ENCODE measurements around the gene WWP2. TPM values are rescaled to one million over a fixed set of nuclear protein-coding genes. Genes with fewer than 3 reads are reported as not detected.

WWP2 gene
- total RNA-seq, 1 donor from 2014 or later: 39.9 TPM

DNA sequence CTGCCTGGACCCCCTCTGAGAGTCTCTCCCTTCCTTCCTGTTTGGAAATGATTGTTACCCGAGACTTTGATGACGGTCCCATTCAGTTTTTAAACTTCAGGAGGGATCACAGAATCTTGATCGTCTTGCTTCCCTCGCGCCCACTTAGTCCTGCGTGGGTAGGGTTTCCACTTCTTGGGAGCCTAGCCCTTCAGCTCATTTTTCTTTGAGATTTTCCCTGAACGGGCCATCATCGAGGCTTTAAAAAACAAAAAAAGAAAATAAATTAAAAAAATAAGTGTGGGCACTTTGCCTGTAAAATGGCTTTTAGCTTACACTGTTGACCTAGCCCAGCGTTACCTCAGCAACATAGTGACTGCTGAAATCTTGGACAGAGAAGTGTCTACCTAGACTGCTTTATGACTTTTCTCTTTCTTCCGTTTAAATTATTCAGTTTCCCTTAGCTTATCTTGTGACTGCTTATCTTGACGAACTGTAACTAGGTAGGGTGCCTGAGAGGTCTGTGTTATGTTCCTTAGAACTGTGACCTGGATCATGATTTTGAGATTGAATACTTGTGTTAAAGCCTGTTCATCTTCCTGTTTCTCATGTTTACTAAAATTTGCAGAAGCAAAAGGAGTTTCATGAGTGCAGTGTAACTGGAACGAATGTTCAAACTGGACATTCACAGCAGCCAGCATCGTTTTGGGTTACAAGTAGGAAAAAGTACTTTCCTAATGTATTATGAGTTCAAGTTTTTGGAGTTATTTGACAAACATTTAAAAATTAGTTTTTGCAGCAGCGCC is 874 bp downstream of the WWP2 start:
- Mint-ChIP-seq H3K27me3 (ENCODE audit: low read depth) (no peaks in the 10 kb centered on the region), H3K4me3 (ENCODE audit: unreplicated experiment) (peak overlapping the region; percentile 91), H3K27ac (ENCODE audit: unreplicated experiment) (peak overlapping the region; percentile 99), H3K9me3 (ENCODE audit: low read depth) (no peaks in the 10 kb centered on the region), H3K4me1 (ENCODE audit: low read depth) (peaks cover 10% of the 10 kb centered on the region), H3K36me3 (ENCODE audit: low read depth) (no peaks in the 10 kb centered on the region)
- DNase-seq (ENCODE audit: low spot score): no peak
- TF ChIP-seq, protein P1, sequence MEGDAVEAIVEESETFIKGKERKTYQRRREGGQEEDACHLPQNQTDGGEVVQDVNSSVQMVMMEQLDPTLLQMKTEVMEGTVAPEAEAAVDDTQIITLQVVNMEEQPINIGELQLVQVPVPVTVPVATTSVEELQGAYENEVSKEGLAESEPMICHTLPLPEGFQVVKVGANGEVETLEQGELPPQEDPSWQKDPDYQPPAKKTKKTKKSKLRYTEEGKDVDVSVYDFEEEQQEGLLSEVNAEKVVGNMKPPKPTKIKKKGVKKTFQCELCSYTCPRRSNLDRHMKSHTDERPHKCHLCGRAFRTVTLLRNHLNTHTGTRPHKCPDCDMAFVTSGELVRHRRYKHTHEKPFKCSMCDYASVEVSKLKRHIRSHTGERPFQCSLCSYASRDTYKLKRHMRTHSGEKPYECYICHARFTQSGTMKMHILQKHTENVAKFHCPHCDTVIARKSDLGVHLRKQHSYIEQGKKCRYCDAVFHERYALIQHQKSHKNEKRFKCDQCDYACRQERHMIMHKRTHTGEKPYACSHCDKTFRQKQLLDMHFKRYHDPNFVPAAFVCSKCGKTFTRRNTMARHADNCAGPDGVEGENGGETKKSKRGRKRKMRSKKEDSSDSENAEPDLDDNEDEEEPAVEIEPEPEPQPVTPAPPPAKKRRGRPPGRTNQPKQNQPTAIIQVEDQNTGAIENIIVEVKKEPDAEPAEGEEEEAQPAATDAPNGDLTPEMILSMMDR (IDR thresholded peaks at IDR 0.05): no peak

DNA sequence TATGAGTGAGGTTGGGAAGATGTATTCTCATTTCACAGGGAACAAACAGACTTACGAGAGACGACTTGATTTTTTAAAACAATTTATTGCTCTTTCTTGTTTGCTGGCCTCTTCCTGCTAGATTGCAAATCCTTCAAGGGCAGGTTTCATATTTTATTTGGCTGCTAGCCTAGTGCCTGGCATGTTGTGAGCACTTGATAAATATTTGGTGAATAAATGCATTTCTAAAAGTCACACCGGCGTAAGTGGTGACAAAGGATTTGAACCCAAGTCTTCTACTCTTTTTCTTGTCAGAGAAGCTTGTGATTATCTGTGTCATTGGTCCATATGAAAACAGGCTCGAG is 1.4 kb downstream of the WWP2 start:
- Mint-ChIP-seq H3K4me1 (ENCODE audit: low read depth) (peaks cover 10% of the 10 kb centered on the region), H3K36me3 (ENCODE audit: low read depth) (no peaks in the 10 kb centered on the region), H3K9me3 (ENCODE audit: low read depth) (no peaks in the 10 kb centered on the region), H3K4me3 (ENCODE audit: unreplicated experiment) (peak overlapping the region; percentile 91), H3K27me3 (ENCODE audit: low read depth) (no peaks in the 10 kb centered on the region), H3K27ac (ENCODE audit: unreplicated experiment) (peak overlapping the region; percentile 99)
- no peak for DNase-seq (ENCODE audit: low spot score)
- TF ChIP-seq, protein P1 (IDR thresholded peaks at IDR 0.05): no peak

DNA sequence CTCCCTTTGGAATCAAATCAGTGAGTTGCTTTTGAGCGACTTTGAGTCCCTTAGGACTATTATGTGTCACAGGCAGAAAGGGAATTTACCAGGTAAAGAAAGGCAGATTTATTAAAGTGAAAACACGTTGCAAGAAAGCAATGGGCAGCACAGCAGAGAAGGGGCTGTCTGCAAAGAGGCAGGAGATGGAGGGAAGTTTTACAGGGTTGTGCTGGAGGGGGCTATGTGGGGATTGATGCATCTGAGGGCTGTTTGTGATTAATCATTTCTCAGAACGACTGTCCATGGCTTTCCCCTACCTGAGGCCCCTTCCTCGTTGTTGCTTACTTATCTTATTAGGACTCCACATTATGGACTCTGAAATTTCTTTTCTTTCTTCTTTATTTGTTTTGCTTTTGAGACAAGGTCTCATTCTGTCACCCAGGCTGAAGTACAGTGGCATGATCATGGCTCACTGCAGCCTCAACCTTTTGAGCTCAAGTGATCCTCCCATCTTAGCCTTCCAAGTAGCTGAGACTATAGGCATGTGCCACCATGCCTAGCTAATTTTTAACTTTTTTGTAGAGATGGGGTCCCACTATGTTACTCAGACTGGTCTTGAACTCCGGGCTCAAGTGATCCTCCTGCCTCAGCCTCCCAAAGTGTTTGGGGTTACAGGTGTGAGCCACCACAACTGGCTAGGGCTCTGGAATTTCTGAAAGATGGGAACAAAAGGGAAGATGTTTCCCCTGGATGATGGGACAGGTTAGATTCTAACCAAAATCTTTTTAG is 5.5 kb downstream of the WWP2 start:
- Mint-ChIP-seq H3K9me3 (ENCODE audit: low read depth) (no peaks in the 10 kb centered on the region), H3K27me3 (ENCODE audit: low read depth) (no peaks in the 10 kb centered on the region), H3K4me1 (ENCODE audit: low read depth) (peaks cover 14% of the 10 kb centered on the region), H3K4me3 (ENCODE audit: unreplicated experiment) (no peak overlapping the region), H3K36me3 (ENCODE audit: low read depth) (no peaks in the 10 kb centered on the region), H3K27ac (ENCODE audit: unreplicated experiment) (no peak overlapping the region)
- TF ChIP-seq, protein P1 (IDR thresholded peaks at IDR 0.05): no peak
- DNase-seq (ENCODE audit: low spot score): no peak

DNA sequence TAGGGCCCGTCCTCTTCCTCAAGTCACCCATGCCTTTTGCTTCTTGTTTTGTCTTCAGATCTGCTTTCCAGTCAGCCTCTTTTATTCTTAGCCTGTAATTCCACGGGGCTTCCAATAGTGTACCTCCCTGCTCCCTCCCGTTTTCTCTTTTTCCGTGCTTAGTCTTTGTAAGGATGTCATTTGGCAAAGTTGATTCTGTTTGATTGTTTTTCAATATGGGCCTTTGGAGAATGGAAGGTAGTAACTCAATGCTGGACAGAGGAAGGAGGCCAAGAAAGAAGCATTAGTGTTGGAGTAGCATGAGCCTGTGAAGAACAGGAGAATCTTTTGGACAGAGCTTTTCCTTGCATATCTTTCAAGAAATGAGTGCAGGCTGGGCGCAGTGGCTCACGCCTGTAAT is 6.5 kb downstream of the WWP2 start:
- no peak overlapping the region for H3K4me3 Mint-ChIP-seq (ENCODE audit: unreplicated experiment)
- no peak overlapping the region for H3K27ac Mint-ChIP-seq (ENCODE audit: unreplicated experiment)
- H3K4me1 Mint-ChIP-seq (ENCODE audit: low read depth): peaks cover 16% of the 10 kb centered on the region
- DNase-seq (ENCODE audit: low spot score): no peak
- no peaks in the 10 kb centered on the region for H3K27me3 Mint-ChIP-seq (ENCODE audit: low read depth)
- no peaks in the 10 kb centered on the region for H3K36me3 Mint-ChIP-seq (ENCODE audit: low read depth)
- H3K9me3 Mint-ChIP-seq (ENCODE audit: low read depth): no peaks in the 10 kb centered on the region
- TF ChIP-seq, protein P1 (IDR thresholded peaks at IDR 0.05): no peak

DNA sequence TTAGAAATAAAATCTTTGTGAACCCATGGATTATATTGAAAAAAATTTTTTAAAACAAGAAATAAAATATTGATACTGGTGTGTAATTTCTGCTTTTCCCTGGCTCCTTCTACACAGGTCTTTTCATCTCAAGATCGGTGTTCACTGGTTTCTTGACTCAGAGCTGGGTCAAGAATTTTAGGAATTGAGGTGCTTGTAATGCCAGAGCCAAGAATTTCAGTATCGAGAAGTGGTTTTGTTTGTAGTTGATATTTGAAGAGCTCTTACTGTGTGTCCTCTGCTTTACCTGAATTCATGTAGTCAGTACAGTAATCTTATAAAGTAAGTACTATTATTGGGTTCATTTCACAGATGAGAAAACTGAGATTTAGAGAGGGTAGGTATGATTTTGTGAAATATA is 7.3 kb downstream of the WWP2 start:
- no peaks in the 10 kb centered on the region for H3K27me3 Mint-ChIP-seq (ENCODE audit: low read depth)
- H3K27ac Mint-ChIP-seq (ENCODE audit: unreplicated experiment): no peak overlapping the region
- H3K9me3 Mint-ChIP-seq (ENCODE audit: low read depth): no peaks in the 10 kb centered on the region
- H3K36me3 Mint-ChIP-seq (ENCODE audit: low read depth): no peaks in the 10 kb centered on the region
- H3K4me1 Mint-ChIP-seq (ENCODE audit: low read depth): peaks cover 17% of the 10 kb centered on the region
- TF ChIP-seq, protein P1 (IDR thresholded peaks at IDR 0.05): no peak
- no peak overlapping the region for H3K4me3 Mint-ChIP-seq (ENCODE audit: unreplicated experiment)
- DNase-seq (ENCODE audit: low spot score): no peak

Data from chondrocyte (in vitro differentiated cells).